A673 (cell line): ENCODE data around the gene TMEM223. TPM values are rescaled to one million over a fixed set of nuclear protein-coding genes. Genes with fewer than 3 reads are reported as not detected.
"Not testable (repeated sequence)": the region's sequence is repeated elsewhere in the genome, so short reads cannot be mapped to it uniquely, and the experiment has no call there.

Experiments
- BruUV-seq: library from RNA; stranded (reverse); fragments of 400-500 nt; replicated peaks from 2 replicates; lab custom pipeline; 2021; lab: Mats Ljungman, UMichigan
- CTCF ChIA-PET: fragments of 300-600 bp; sonication (Branson Sonifier 250); formaldehyde crosslinking; loops from one replicate; lab custom pipeline; 2022; ENCODE audit warnings: antibody characterized with exemption; lab: Charles Lee
- POLR2A ChIA-PET: fragments of 300-600 bp; sonication (Branson Sonifier 250); formaldehyde crosslinking; loops from one replicate; lab custom pipeline; 2022; ENCODE audit warnings: antibody characterized with exemption; ENCODE audit not compliant: low non-redundant PET; lab: Charles Lee
- DNase-seq: peaks from one replicate; pipeline ENCODE4 v3.0.0-alpha.2; 2015; ENCODE audit warnings: low spot score
- H3K27ac ChIP-seq: fragments of 200-600 bp; sonication (generic); 2 replicates; pipeline ENCODE4 v1.5.1; 2016; ENCODE audit warnings: mixed run types, low read depth, mild to moderate bottlenecking, mixed read lengths, antibody characterized with exemption, low read length; ENCODE audit not compliant: poor library complexity, severe bottlenecking
- H3K27me3 ChIP-seq: fragments of 200-600 bp; sonication (generic); replicated peaks from 2 replicates; pipeline ENCODE4 v1.6.1; 2017; ENCODE audit warnings: mixed run types, low read depth, mild to moderate bottlenecking, mixed read lengths, antibody characterized with exemption, low read length; ENCODE audit not compliant: insufficient read depth, poor library complexity
- H3K36me3 ChIP-seq: fragments of 200-600 bp; sonication (generic); 2 replicates; pipeline ENCODE4 v1.6.1; 2016; ENCODE audit warnings: mixed run types, mild to moderate bottlenecking, mixed read lengths, antibody characterized with exemption, low read length; ENCODE audit not compliant: insufficient read depth, poor library complexity, severe bottlenecking
- H3K4me1 ChIP-seq: fragments of 200-600 bp; sonication (generic); 2 replicates; pipeline ENCODE4 v1.6.1; 2017; ENCODE audit warnings: mixed run types, mild to moderate bottlenecking, mixed read lengths, antibody characterized with exemption, low read length; ENCODE audit not compliant: insufficient read depth, poor library complexity, severe bottlenecking
- H3K4me3 ChIP-seq: fragments of 200-600 bp; sonication (generic); 2 replicates; pipeline ENCODE4 v1.5.1; 2016; ENCODE audit warnings: low read depth, mixed run types, mild to moderate bottlenecking, mixed read lengths, low read length; ENCODE audit not compliant: poor library complexity, severe bottlenecking
- H3K9me3 ChIP-seq: fragments of 200-600 bp; sonication (generic); 2 replicates; pipeline ENCODE4 v1.6.1; 2016; ENCODE audit warnings: mixed run types, low read depth, mild to moderate bottlenecking, mixed read lengths, antibody characterized with exemption, low read length; ENCODE audit not compliant: poor library complexity, severe bottlenecking
- CTCF ChIP-seq: fragments of 300-800, 200-600 bp; sonication (generic); conservative IDR thresholded peaks from 2 replicates; pipeline ENCODE4 v1.5.1; 2017; ENCODE audit warnings: low read depth, mild to moderate bottlenecking, antibody characterized with exemption, low read length, moderate library complexity, mixed read lengths
- EZH2 ChIP-seq: fragments of 200-600 bp; sonication (generic); IDR thresholded peaks from 2 replicates; pipeline ENCODE4 v1.6.1; 2017; ENCODE audit warnings: borderline replicate concordance, low read depth, mild to moderate bottlenecking, mixed read lengths, antibody characterized with exemption, low read length; ENCODE audit not compliant: poor library complexity, severe bottlenecking
- intact Hi-C: fragments of 100-400 bp; cut with micrococcal nuclease; formaldehyde crosslinking; loops from one replicate; pipeline ENCODE4 v1.10.0; 2022; ENCODE audit not compliant: unreplicated experiment
- total RNA-seq: library from RNA; stranded (reverse); gene quantifications from 2 replicates; pipeline ENCODE4 v1.2.3, GENCODE V29; 2021

Gene TMEM223
- total RNA-seq, 1 experiment from 2014 or later: 29.3 TPM

- TF ChIP-seq CTCF (no peak), EZH2 (no peak)
- DNase-seq: peak; percentile 71
- Histone ChIP-seq H3K4me1 (peaks cover 7% of the 10 kb centered on the region), H3K27me3 (no peaks in the 10 kb centered on the region), H3K27ac (peak overlapping the region; percentile 91), H3K36me3 (peaks cover 39% of the 10 kb centered on the region), H3K4me3 (peak overlapping the region; percentile 70), H3K9me3 (no peaks in the 10 kb centered on the region)
- ChIA-PET POLR2A (interaction anchor here (0.8 to 1.6 kb wide), 3 partner anchors 10 to 104 kb away, joined by 3 to 26 read pairs (median 8); partner anchors contain the start of gene HNRNPUL2), CTCF (interaction anchor here (0.6 kb wide), 1 partner anchor 1487 kb away, joined by 3 read pairs; no protein-coding TSS in a partner anchor)
- intact Hi-C loops: loop anchor here (5.0 kb wide), 1 partner anchor 39 kb away; the partner anchor contains the start of gene TMEM223
- BruUV-seq: no TSS peak
These were observed 39.2 kb upstream of the TMEM223 start for GRCh38 chr11:62830904-62831519.

GRCh38 chr11:62828130-62828529 is 36.3 kb upstream of the TMEM223 start:
- POLR2A ChIA-PET, BruUV-seq, H3K27me3 ChIP-seq, H3K4me3 ChIP-seq, intact Hi-C loops, H3K4me1 ChIP-seq, H3K9me3 ChIP-seq, CTCF ChIA-PET, H3K27ac ChIP-seq, DNase-seq: not testable (repeated sequence)
- peaks cover 38% of the 10 kb centered on the region for H3K36me3 ChIP-seq

- Histone ChIP-seq H3K27me3 (no peaks in the 10 kb centered on the region), H3K9me3 (no peaks in the 10 kb centered on the region), H3K4me1 (no peaks in the 10 kb centered on the region), H3K4me3 (no peak overlapping the region), H3K36me3 (peaks cover 58% of the 10 kb centered on the region), H3K27ac (no peak overlapping the region)
- no TSS peak for BruUV-seq
- TF ChIP-seq EZH2 (no peak), CTCF (no peak)
- DNase-seq: no peak
- intact Hi-C loops: no loop called here
- ChIA-PET CTCF (no interaction called here), POLR2A (no interaction called here)
These were observed 31.9 kb upstream of the TMEM223 start for GRCh38 chr11:62823677-62824076.
